Adipose tissue (tissue), 3 donors: ENCODE results near the gene GOLGA2. TPM values are rescaled to one million over a fixed set of nuclear protein-coding genes. Genes with fewer than 3 reads are reported as not detected.
"Not testable (repeated sequence)": the region's sequence is repeated elsewhere in the genome, so short reads cannot be mapped to it uniquely, and the experiment has no call there.

Experiments used
- H3K27ac ChIP-seq: one replicate; pipeline ENCODE4 v1.5.1; 2013; ENCODE audit warnings: low read depth, low read length
- WGBS, 3 donors: extraction: QIAGEN DNeasy Blood & Tissue Kit; methylation state at CpG; one replicate each; pipeline ENCODE4 v1.1.7; 2013; 5-methylcytosine and 5-hydroxymethylcytosine counted together
- polyA plus RNA-seq, 3 donors: library from polyadenylated mRNA; stranded (reverse); fragments of 200-250 nt; gene quantifications; one replicate each; pipeline ENCODE4 v1.2.3, GENCODE V29; 2013
- donor health status: healthy with polysubstance abuse.
- donor health status: Bipolar disorder and iron deficiency.
- donor health status: healthy.

Gene GOLGA2
- polyA plus RNA-seq, 3 donors = 39.4 to 118 (median 52.6) TPM

- 22 to 35% (median 26%) methylated on average over 55 to 81 of the region's 81 CpGs for WGBS, 3 donors
- no peak overlapping the region for H3K27ac ChIP-seq
These were observed 25.6 kb downstream of the GOLGA2 start for GRCh38 chr9:128249908-128250838.

- no peak overlapping the region for H3K27ac ChIP-seq
- WGBS, 3 donors = 78 to 84% (median 84%) methylated on average over 8 of the region's 8 CpGs
These were observed 26.3 kb downstream of the GOLGA2 start for GRCh38 chr9:128249558-128249907.

GRCh38 chr9:128247226-128247803 lies 28.5 kb downstream of the GOLGA2 start:
- WGBS, 3 donors = 90 to 94% (median 91%) methylated on average over 4 to 5 of the region's 5 CpGs
- H3K27ac ChIP-seq = no peak overlapping the region

GRCh38 chr9:128246471-128246870 lies 29.3 kb downstream of the GOLGA2 start:
- no peak overlapping the region for H3K27ac ChIP-seq
- WGBS, 3 donors = 38 to 71% (median 57%) methylated on average over 2 of the region's 2 CpGs

GRCh38 chr9:128245421-128246151 lies 30.2 kb downstream of the GOLGA2 start:
- WGBS, 3 donors = 22 to 60% (median 24%) methylated on average over 13 of the region's 13 CpGs
- H3K27ac ChIP-seq = no peak overlapping the region

- 3 to 29% (median 12%) methylated on average over 7 to 18 of the region's 18 CpGs for WGBS, 3 donors
- no peak overlapping the region for H3K27ac ChIP-seq
These were observed 31.0 kb downstream of the GOLGA2 start for GRCh38 chr9:128244837-128245231.

GRCh38 chr9:128244091-128244836 lies 31.5 kb downstream of the GOLGA2 start:
- H3K27ac ChIP-seq = no peak overlapping the region
- 29 to 70% (median 39%) methylated on average over 11 to 13 of the region's 13 CpGs for WGBS, 3 donors

- 37 to 66% (median 46%) methylated on average over 13 of the region's 13 CpGs for WGBS, 3 donors
- no peak overlapping the region for H3K27ac ChIP-seq
These were observed 32.4 kb downstream of the GOLGA2 start for GRCh38 chr9:128243215-128244018.

- H3K27ac ChIP-seq = no peak overlapping the region
- WGBS, 3 donors = 25 to 66% (median 32%) methylated on average over 7 of the region's 7 CpGs
These were observed 33.0 kb downstream of the GOLGA2 start for GRCh38 chr9:128242828-128243214.

- WGBS, 3 donors = 83 to 93% (median 85%) methylated on average over 4 of the region's 4 CpGs
- no peak overlapping the region for H3K27ac ChIP-seq
These were observed 33.7 kb downstream of the GOLGA2 start for GRCh38 chr9:128242124-128242523.

- no peak overlapping the region for H3K27ac ChIP-seq
- WGBS, 3 donors = 84 to 89% (median 84%) methylated on average over 28 of the region's 28 CpGs
These were observed 41.9 kb downstream of the GOLGA2 start for GRCh38 chr9:128233817-128234406.

- WGBS, 3 donors = 81 to 87% (median 83%) methylated on average over 21 to 22 of the region's 22 CpGs
- no peak overlapping the region for H3K27ac ChIP-seq
These were observed 43.0 kb downstream of the GOLGA2 start for GRCh38 chr9:128232528-128233428.

GRCh38 chr9:128231638-128232527 lies 43.9 kb downstream of the GOLGA2 start:
- 70 to 75% (median 74%) methylated on average over 16 of the region's 16 CpGs for WGBS, 3 donors
- no peak overlapping the region for H3K27ac ChIP-seq

- WGBS, 3 donors = 79 to 92% (median 86%) methylated on average over 6 to 7 of the region's 7 CpGs
These were observed 44.9 kb downstream of the GOLGA2 start for GRCh38 chr9:128230897-128231296.

GRCh38 chr9:128226412-128226801 lies 49.4 kb downstream of the GOLGA2 start:
- WGBS, 3 donors = 77 to 86% (median 78%) methylated on average over 5 of the region's 5 CpGs
- H3K27ac ChIP-seq = no peak overlapping the region

More at GRCh38 chr9:128230897-128231296, 44.9 kb downstream of the GOLGA2 start:
- not testable (repeated sequence) for H3K27ac ChIP-seq
